ENCODE measurements around the gene RANGRF.

Gene RANGRF

DNA sequence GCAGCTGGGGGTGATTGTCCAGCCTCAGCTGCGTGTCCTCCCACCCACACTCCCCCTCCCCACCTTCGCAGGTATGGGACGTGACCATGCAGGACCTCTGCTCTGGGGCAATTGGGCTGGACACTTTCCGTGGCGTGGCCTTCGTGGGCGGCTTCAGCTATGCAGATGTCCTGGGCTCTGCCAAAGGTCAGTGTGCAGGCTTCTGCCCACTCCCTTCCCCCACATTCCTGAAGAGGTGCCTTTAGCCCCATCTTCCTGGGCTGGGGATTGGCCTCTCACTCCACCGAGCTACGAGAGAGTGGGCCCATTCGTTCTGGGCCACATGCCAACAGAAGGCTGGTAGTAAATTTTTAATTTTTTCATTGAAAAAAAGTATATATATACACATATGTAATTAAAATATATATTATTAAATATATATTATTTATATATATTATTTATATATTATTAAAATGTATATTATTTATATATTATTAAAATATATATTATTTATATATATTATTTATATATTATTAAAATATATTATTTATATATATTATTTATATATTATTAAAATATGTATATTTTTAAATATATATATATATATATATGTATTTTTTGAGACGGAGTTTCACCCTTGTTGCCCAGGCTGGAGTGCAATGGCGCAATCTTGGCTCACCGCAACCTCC is 20.9 kb upstream of the RANGRF start:
- no peak overlapping the region for H2AFZ ChIP-seq (ENCODE audit: low read depth, low read length)
- WGBS = 96% methylated on average over 10 of the region's 13 CpGs

DNA sequence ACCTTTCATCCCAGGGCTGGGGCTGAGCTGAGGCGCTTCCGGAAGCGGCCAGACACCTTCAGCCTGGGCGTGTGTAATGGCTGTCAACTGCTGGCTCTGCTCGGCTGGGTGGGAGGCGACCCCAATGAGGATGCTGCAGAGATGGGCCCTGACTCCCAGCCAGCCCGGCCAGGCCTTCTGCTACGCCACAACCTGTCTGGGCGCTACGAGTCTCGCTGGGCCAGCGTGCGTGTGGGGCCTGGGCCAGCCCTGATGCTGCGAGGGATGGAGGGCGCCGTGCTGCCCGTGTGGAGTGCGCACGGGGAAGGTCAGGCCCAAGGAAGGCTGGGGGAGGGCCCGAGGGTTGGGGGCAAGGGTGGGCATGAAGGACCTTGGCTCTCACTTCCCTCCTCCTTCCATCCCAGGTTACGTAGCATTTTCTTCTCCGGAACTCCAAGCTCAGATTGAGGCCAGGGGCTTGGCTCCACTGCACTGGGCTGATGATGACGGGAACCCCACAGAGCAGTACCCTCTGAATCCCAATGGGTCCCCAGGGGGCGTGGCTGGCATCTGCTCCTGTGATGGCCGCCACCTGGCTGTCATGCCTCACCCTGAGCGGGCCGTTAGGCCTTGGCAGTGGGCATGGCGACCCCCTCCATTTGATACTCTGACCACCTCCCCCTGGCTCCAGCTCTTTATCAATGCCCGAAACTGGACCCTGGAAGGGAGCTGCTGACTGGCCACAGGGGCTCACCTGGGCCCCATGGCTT is 19.7 kb upstream of the RANGRF start:
- no peak for DNase-seq
- H3K4me1 ChIP-seq (ENCODE audit: control insufficient read depth, insufficient read depth, low read depth, low read length) = no peaks in the 10 kb centered on the region
- no peaks in the 10 kb centered on the region for H3K27me3 ChIP-seq (ENCODE audit: control insufficient read depth in 1 of 2, insufficient read depth in 1 of 2, low read length in 2 of 2)
- H4K8ac ChIP-seq (ENCODE audit: low read length) = no peak overlapping the region
- H3K4me3 ChIP-seq (ENCODE audit: insufficient read depth in 1 of 2, low read depth in 1 of 2, low read length in 2 of 2) = no peak overlapping the region
- H2BK5ac ChIP-seq (ENCODE audit: low read depth, low read length, poor library complexity, severe bottlenecking) = no peak overlapping the region
- no peaks in the 10 kb centered on the region for H3K9me3 ChIP-seq (ENCODE audit: control insufficient read depth, low read length)
- no peak overlapping the region for H2AFZ ChIP-seq (ENCODE audit: low read depth, low read length)
- H2BK15ac ChIP-seq (ENCODE audit: low read depth, poor library complexity, severe bottlenecking) = no peak overlapping the region
- no peak overlapping the region for H3K9ac ChIP-seq (ENCODE audit: low read length)
- H3K23ac ChIP-seq (ENCODE audit: low read length in 2 of 2) = no peak overlapping the region
- H3K36me3 ChIP-seq (ENCODE audit: control insufficient read depth in 1 of 2, insufficient read depth in 2 of 2, low read depth in 1 of 2, low read length in 2 of 2) = peaks cover 53 to 56% of the 10 kb centered on the region in 2 experiments
- no peak overlapping the region for H3K18ac ChIP-seq (ENCODE audit: low read depth in 1 of 2, low read length in 2 of 2)
- H3K4me2 ChIP-seq (ENCODE audit: low read length, poor library complexity, severe bottlenecking) = no peak overlapping the region
- 97% methylated on average over 28 of the region's 29 CpGs for WGBS
- H2BK12ac ChIP-seq (ENCODE audit: low read length in 2 of 2) = no peak overlapping the region
- no peak overlapping the region for H3K4ac ChIP-seq (ENCODE audit: low read depth in 1 of 2, low read length in 2 of 2)
- no peak overlapping the region for H4K91ac ChIP-seq (ENCODE audit: low read length)
- no peak overlapping the region for H3K27ac ChIP-seq (ENCODE audit: low read length, poor library complexity, severe bottlenecking)
- no peak overlapping the region for H2AK5ac ChIP-seq (ENCODE audit: low read length, severe bottlenecking)
- H2BK120ac ChIP-seq (ENCODE audit: low read depth, low read length) = no peak overlapping the region
- H3K14ac ChIP-seq (ENCODE audit: low read length in 2 of 2) = no peak overlapping the region
- no peaks in the 10 kb centered on the region for H3K79me1 ChIP-seq (replicated peaks; ENCODE audit: low read length, poor library complexity, severe bottlenecking)

More for the DNA sequence above, 20.9 kb upstream of the RANGRF start:
- Histone ChIP-seq H3K23ac (ENCODE audit: low read length in 2 of 2) (no peak overlapping the region), H3K14ac (ENCODE audit: low read length in 2 of 2) (no peak overlapping the region), H3K4me3 (ENCODE audit: insufficient read depth in 1 of 2, low read depth in 1 of 2, low read length in 2 of 2) (no peak overlapping the region), H3K36me3 (ENCODE audit: control insufficient read depth in 1 of 2, insufficient read depth in 2 of 2, low read depth in 1 of 2, low read length in 2 of 2) (peaks cover 64 to 67% of the 10 kb centered on the region in 2 experiments), H3K4me1 (ENCODE audit: control insufficient read depth, insufficient read depth, low read depth, low read length) (no peaks in the 10 kb centered on the region), H3K18ac (ENCODE audit: low read depth in 1 of 2, low read length in 2 of 2) (no peak overlapping the region), H4K91ac (ENCODE audit: low read length) (no peak overlapping the region), H2AK5ac (ENCODE audit: low read length, severe bottlenecking) (no peak overlapping the region), H3K4ac (ENCODE audit: low read depth in 1 of 2, low read length in 2 of 2) (no peak overlapping the region), H2BK120ac (ENCODE audit: low read depth, low read length) (no peak overlapping the region), H3K9ac (ENCODE audit: low read length) (no peak overlapping the region), H2BK15ac (ENCODE audit: low read depth, poor library complexity, severe bottlenecking) (no peak overlapping the region), H3K79me1 (replicated peaks; ENCODE audit: low read length, poor library complexity, severe bottlenecking) (no peaks in the 10 kb centered on the region), H2BK5ac (ENCODE audit: low read depth, low read length, poor library complexity, severe bottlenecking) (no peak overlapping the region), H3K4me2 (ENCODE audit: low read length, poor library complexity, severe bottlenecking) (no peak overlapping the region), H3K27me3 (ENCODE audit: control insufficient read depth in 1 of 2, insufficient read depth in 1 of 2, low read length in 2 of 2) (no peaks in the 10 kb centered on the region), H4K8ac (ENCODE audit: low read length) (no peak overlapping the region), H3K27ac (ENCODE audit: low read length, poor library complexity, severe bottlenecking) (no peak overlapping the region), H3K9me3 (ENCODE audit: control insufficient read depth, low read length) (no peaks in the 10 kb centered on the region), H2BK12ac (ENCODE audit: low read length in 2 of 2) (no peak overlapping the region)
- no peak for DNase-seq

DNA sequence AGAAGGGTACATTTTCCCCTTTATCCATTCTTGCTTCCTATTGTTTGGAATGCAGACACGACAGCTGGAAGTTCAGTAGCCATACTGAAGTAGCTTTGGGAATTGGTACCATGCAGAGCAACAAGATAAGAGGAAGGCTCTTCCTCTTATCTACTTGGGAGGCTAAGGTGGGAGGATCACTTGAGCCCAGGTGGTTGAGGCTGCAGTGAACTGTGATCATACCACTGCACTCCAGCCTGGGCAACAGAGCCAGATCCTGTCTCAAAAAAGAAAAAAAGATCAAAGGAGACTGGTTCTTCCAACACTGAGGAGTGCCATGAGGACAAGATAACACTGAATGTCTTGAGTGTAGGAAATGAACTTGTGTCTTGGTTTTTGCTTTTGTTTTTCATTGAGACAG is 16.0 kb upstream of the RANGRF start:
- Histone ChIP-seq H4K8ac (ENCODE audit: low read length) (no peak overlapping the region), H4K91ac (ENCODE audit: low read length) (no peak overlapping the region), H3K9ac (ENCODE audit: low read length) (no peak overlapping the region), H3K27me3 (ENCODE audit: control insufficient read depth in 1 of 2, insufficient read depth in 1 of 2, low read length in 2 of 2) (no peaks in the 10 kb centered on the region), H2BK15ac (ENCODE audit: low read depth, poor library complexity, severe bottlenecking) (no peak overlapping the region), H3K18ac (ENCODE audit: low read depth in 1 of 2, low read length in 2 of 2) (no peak overlapping the region), H3K4me1 (ENCODE audit: control insufficient read depth, insufficient read depth, low read depth, low read length) (no peaks in the 10 kb centered on the region), H2BK5ac (ENCODE audit: low read depth, low read length, poor library complexity, severe bottlenecking) (no peak overlapping the region), H2AFZ (ENCODE audit: low read depth, low read length) (no peak overlapping the region), H3K23ac (ENCODE audit: low read length in 2 of 2) (no peak overlapping the region), H2BK12ac (ENCODE audit: low read length in 2 of 2) (no peak overlapping the region), H3K36me3 (ENCODE audit: control insufficient read depth in 1 of 2, insufficient read depth in 2 of 2, low read depth in 1 of 2, low read length in 2 of 2) (peaks cover 16 to 21% of the 10 kb centered on the region in 2 experiments), H3K4me2 (ENCODE audit: low read length, poor library complexity, severe bottlenecking) (no peak overlapping the region), H3K9me3 (ENCODE audit: control insufficient read depth, low read length) (no peaks in the 10 kb centered on the region), H2BK120ac (ENCODE audit: low read depth, low read length) (no peak overlapping the region), H3K4me3 (ENCODE audit: insufficient read depth in 1 of 2, low read depth in 1 of 2, low read length in 2 of 2) (no peak overlapping the region), H2AK5ac (ENCODE audit: low read length, severe bottlenecking) (no peak overlapping the region), H3K14ac (ENCODE audit: low read length in 2 of 2) (no peak overlapping the region), H3K27ac (ENCODE audit: low read length, poor library complexity, severe bottlenecking) (no peak overlapping the region), H3K79me1 (replicated peaks; ENCODE audit: low read length, poor library complexity, severe bottlenecking) (no peaks in the 10 kb centered on the region), H3K4ac (ENCODE audit: low read depth in 1 of 2, low read length in 2 of 2) (no peak overlapping the region)
- 100% methylated on average over 1 of the region's 1 CpG for WGBS
- no peak for DNase-seq

DNA sequence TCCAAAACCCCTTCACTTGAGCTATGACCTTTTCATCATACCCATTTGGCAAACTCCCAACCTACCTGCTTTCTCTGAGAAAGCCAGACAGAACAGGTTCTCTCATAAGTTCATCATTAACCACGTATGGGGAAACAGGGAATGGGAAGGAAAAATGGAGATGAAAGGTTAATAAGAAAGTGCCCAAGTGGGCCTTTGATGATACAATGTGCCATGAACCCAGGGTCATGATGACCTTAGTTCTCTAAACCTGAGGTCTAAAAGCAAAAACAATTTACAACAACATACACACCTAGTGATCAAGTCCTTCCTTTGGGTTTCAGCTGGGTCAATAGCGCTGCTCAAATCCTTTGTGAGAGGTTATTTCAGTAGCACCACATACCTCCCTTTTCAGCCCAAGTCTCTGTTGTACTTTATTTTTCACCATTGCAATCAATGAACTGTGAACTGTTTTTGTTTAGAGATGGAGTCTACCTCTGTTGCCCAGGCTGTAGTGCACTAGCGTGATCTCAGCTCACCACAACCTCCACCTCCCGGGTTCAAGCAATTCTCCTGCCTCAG is 14.5 kb upstream of the RANGRF start:
- no peak for DNase-seq
- H3K36me3 ChIP-seq (ENCODE audit: control insufficient read depth in 1 of 2, insufficient read depth in 2 of 2, low read depth in 1 of 2, low read length in 2 of 2) = peaks cover 7 to 19% of the 10 kb centered on the region in 2 experiments
- whole genome bisulfite sequencing = 100% methylated on average over 3 of the region's 4 CpGs

More for the DNA sequence above, 14.5 kb upstream of the RANGRF start:
- Histone ChIP-seq H2AFZ (ENCODE audit: low read depth, low read length) (no peak overlapping the region), H4K91ac (ENCODE audit: low read length) (no peak overlapping the region), H3K23ac (ENCODE audit: low read length in 2 of 2) (no peak overlapping the region), H3K27me3 (ENCODE audit: control insufficient read depth in 1 of 2, insufficient read depth in 1 of 2, low read length in 2 of 2) (no peaks in the 10 kb centered on the region), H4K8ac (ENCODE audit: low read length) (no peak overlapping the region), H3K18ac (ENCODE audit: low read depth in 1 of 2, low read length in 2 of 2) (no peak overlapping the region), H3K4me3 (ENCODE audit: insufficient read depth in 1 of 2, low read depth in 1 of 2, low read length in 2 of 2) (no peak overlapping the region), H3K9ac (ENCODE audit: low read length) (no peak overlapping the region), H3K27ac (ENCODE audit: low read length, poor library complexity, severe bottlenecking) (no peak overlapping the region), H3K9me3 (ENCODE audit: control insufficient read depth, low read length) (no peaks in the 10 kb centered on the region), H2BK5ac (ENCODE audit: low read depth, low read length, poor library complexity, severe bottlenecking) (no peak overlapping the region), H2BK15ac (ENCODE audit: low read depth, poor library complexity, severe bottlenecking) (no peak overlapping the region), H2AK5ac (ENCODE audit: low read length, severe bottlenecking) (no peak overlapping the region), H2BK120ac (ENCODE audit: low read depth, low read length) (no peak overlapping the region), H3K4ac (ENCODE audit: low read depth in 1 of 2, low read length in 2 of 2) (no peak overlapping the region), H3K79me1 (replicated peaks; ENCODE audit: low read length, poor library complexity, severe bottlenecking) (no peaks in the 10 kb centered on the region), H3K4me1 (ENCODE audit: control insufficient read depth, insufficient read depth, low read depth, low read length) (no peaks in the 10 kb centered on the region), H3K4me2 (ENCODE audit: low read length, poor library complexity, severe bottlenecking) (no peak overlapping the region), H3K14ac (ENCODE audit: low read length in 2 of 2) (no peak overlapping the region), H2BK12ac (ENCODE audit: low read length in 2 of 2) (no peak overlapping the region)

Data from mesenchymal stem cell (in vitro differentiated cells and primary cell).